Cardiac fibroblast (primary cell): ENCODE results near the gene SLC6A8.

ENCODE experiments used
- DNase-seq, 2 donors: peaks; one replicate each; pipeline versions ENCODE4 v3.0.0 to v3.0.0-alpha.2; 2010; ENCODE audit warnings: low read depth in 2 of 2
- H3K4me3 ChIP-seq, 2 donors: replicated peaks in 1 of 2; 1 replicate in 1 of 2; 2 replicates in 1 of 2; pipeline ENCODE4 v1.5.1; 2011; ENCODE audit warnings: low read depth in 2 of 2, low read length in 2 of 2, mild to moderate bottlenecking in 2 of 2, moderate library complexity in 1 of 2
- CTCF ChIP-seq: IDR thresholded peaks from one replicate; pipeline ENCODE4 v1.5.1; 2011; ENCODE audit warnings: low read depth, mild to moderate bottlenecking, low read length, inconsistent platforms

SLC6A8 gene

GRCh38 chrX:153644356-153645125 is 43.2 kb upstream of the SLC6A8 start:
- H3K4me3 ChIP-seq, result no peak overlapping the region
- DNase-seq, result no peak
- TF ChIP-seq CTCF, result no peak

GRCh38 chrX:153645151-153645550 is 42.6 kb upstream of the SLC6A8 start:
- DNase-seq, result no peak
- no peak for TF ChIP-seq CTCF
- H3K4me3 ChIP-seq, result no peak overlapping the region

- no peak for DNase-seq
- TF ChIP-seq CTCF, result no peak
- no peak overlapping the region for H3K4me3 ChIP-seq
Observed at GRCh38 chrX:153645921-153646488, 41.7 kb upstream of the SLC6A8 start.

GRCh38 chrX:153646620-153647373 is 40.9 kb upstream of the SLC6A8 start, which contains the start of gene DUSP9:
DUSP9 (plus strand) TSS chrX:153647203; CDS start chrX:153647954, 751 bp downstream.
- DNase-seq, result peak; percentile 15 to 29
- TF ChIP-seq CTCF, result no peak
- H3K4me3 ChIP-seq, result no peak within 1 kb of the TSS

GRCh38 chrX:153647461-153648357 is 40.0 kb upstream of the SLC6A8 start:
- no peak overlapping the region for H3K4me3 ChIP-seq
- no peak for TF ChIP-seq CTCF
- no peak for DNase-seq
